PFSK-1 (cell line): ENCODE data around the gene EFCAB6.

Source experiments
- POLR2AphosphoS5 ChIP-seq: IDR thresholded peaks from 2 replicates; pipeline ENCODE4 v1.6.1; 2012; ENCODE audit warnings: low read depth, mild to moderate bottlenecking, control low read depth, low read length, moderate library complexity
- REST ChIP-seq, 2 experiments: IDR thresholded peaks; 2 replicates each; pipeline versions ENCODE4 v1.6.1 to v1.8.0; 2011 to 2012; ENCODE audit warnings: low read depth in 2 of 2, low read length in 2 of 2, control low read depth in 1 of 2, inconsistent platforms in 1 of 2, mild to moderate bottlenecking in 1 of 2, moderate library complexity in 1 of 2; ENCODE audit not compliant: insufficient read depth in 1 of 2
- TAF1 ChIP-seq: IDR thresholded peaks from 2 replicates; pipeline ENCODE4 v1.6.1; 2012; ENCODE audit warnings: low read length, control low read depth, borderline replicate concordance; ENCODE audit not compliant: insufficient read depth

- TF ChIP-seq POLR2AphosphoS5 (no peak), REST (IDR thresholded peaks at IDR 0.05; ENCODE audit: insufficient read depth in 1 of 2, low read depth in 2 of 2, low read length in 2 of 2) (no peak), TAF1 (no peak)
These were observed 15.5 kb downstream of the EFCAB6 start for GRCh38 chr22:43796567-43796966.
